GM19372 (cell line): Measurements from ENCODE around the gene CRBN.

Experiments used
- ATAC-seq: cut with Tn5 transposase; IDR thresholded peaks from one replicate; pipeline ENCODE4 v1.9.1; 2021; ENCODE audit warnings: mild to moderate bottlenecking, low read depth, moderate library complexity; ENCODE audit not compliant: unreplicated experiment

Gene CRBN

DNA sequence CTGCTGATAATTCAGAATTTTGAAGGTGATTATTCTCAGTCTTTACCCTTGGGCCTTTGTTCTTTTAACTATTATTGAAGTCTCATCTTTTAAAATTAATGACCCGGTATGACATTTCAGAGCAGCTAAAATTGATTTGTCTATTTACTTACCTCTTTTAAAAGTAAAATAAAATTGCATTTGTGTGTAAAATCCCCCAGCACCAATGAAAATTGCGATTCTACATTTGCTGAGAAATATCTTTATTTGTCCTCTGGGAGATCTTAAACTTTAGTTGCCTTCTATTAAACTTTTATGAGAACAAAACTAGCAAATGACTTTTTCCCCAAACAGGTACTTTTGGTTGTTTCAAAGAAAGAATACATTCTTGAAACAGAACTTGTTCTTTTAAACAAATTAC is 61.8 kb downstream of the CRBN start:
- ATAC-seq: no peak

- ATAC-seq: no peak
Observed at GRCh38 chr3:3113042-3113709, 66.3 kb downstream of the CRBN start.

- ATAC-seq: no peak
Observed at GRCh38 chr3:3110749-3111361, 68.6 kb downstream of the CRBN start.

DNA sequence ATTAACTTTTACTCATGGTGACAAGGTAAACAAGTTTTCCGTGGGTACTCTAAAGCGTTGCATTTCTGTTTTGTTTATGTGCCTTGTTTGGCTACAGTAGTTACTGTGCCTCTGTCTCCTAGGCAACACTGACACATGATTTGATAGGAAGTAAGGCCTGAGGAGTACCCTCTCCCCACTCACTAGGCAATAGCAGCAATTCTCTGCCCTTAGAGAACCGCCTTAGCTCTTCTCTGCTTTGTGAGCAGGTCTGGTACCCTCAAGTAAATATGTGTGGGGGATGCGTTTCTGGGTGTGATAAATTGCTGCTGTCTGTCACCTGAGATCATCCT is 69.2 kb downstream of the CRBN start, which contains the start of gene IL5RA:
Gene IL5RA (minus strand): TSS at position 76 of the 332 bp plus-strand sequence. CDS start 5,390 bp downstream, outside the sequence.
- no peak for ATAC-seq

- ATAC-seq: no peak
Observed at GRCh38 chr3:3109407-3110298, 69.8 kb downstream of the CRBN start.

DNA sequence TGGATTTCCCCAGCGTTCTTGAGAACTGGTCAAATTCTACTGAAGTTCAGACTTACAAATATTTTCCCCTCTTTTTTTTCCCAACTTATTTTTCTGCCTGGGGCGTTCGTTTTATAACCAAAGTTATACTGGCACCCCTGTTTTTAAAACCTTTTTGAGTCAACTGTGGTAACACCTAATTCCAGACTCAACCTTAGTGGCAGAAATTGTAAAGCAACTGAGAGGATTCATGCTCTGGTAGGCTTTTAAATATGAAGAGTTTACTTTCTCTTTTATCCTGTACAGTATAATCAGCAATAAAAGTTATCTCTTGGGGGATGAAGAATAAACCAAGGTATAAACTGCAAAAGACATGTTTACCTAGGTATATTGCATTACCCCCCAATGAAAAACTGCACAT is 71.6 kb downstream of the CRBN start:
- ATAC-seq: no peak

- no peak for ATAC-seq
Observed at GRCh38 chr3:3107181-3107580, 72.3 kb downstream of the CRBN start.

GRCh38 chr3:3105815-3106214 is 73.7 kb downstream of the CRBN start:
- no peak for ATAC-seq

DNA sequence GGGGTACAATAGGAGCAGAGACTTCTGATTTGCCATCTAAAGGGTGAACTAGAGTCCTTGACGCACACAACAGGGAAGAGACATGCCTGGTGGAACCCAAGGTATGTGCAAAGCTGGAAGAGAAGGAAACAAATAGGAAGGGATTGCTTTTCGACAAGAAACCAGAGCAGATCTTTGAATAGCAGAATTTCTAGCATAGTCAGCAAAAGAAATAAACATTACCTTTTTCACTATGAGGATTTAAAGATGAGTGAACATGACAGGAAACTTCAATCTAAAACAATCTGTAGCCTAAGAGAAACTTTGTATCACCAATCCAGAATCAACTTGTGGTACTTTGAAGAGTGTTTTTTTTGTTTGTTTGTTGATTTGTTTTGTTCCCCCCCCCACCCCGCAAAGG is 74.2 kb downstream of the CRBN start:
- no peak for ATAC-seq

DNA sequence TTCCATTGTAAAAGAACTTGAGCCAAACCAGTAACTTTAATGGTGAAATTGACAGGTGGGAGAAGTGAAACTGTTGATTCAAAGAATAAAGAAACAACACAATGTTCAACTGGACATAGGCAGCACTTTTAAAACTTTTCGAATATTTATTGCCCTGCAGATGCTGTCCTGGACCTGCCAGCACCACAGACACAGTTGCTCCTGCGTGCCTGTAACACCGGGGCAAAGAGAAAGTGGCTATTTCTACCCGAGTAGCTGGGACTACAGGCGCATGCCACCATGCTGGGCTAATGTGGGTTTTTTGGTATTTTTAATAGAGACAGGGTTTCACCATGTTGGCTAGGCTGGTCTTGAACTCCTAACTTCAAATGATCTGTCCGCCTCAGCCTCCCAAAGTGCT is 76.7 kb downstream of the CRBN start:
- no peak for ATAC-seq

DNA sequence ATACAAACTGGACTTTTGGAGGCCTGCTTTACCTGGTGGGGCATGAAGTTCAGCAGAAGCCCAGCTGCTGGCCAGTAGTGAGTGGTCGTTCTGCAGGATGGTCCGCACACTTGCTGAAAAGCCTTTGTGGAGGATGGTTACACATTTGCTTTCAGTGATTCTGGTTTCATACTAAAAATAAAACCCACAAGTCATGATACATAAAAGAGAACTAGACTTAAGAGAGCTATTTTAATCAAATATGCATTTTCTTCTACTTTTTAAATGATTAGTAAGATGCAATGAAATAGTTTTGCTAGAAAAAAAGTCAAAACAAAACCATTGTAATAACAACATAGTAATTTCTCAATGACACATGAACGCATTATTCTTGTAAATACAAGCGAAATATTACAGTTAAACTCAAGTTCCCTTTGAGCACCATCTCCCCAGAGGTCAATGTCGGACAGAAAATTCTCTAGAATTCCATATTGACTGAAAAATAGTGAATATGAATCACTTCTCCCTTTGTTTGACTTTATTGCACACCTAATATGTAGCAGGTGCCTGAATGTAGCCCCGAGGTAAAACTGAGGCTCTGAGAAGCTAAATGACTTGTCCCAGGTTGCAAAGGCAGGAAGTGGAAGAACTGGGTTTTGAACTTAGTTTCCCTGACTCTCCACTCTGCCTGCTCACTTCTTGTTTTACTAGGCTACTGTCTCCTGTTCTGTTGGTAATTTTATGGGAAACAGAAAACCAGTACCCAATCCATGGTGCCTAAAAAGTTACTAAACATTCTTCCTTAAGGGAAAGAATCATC is 77.6 kb downstream of the CRBN start:
- ATAC-seq: no peak
